ENCODE results near the gene SNRNP25. TPM values are rescaled to one million over a fixed set of nuclear protein-coding genes. Genes with fewer than 3 reads are reported as not detected.
"Not testable (repeated sequence)": the region's sequence is repeated elsewhere in the genome, so short reads cannot be mapped to it uniquely, and the experiment has no call there.

The SNRNP25 gene
- total RNA-seq (10 to 100 TPM in 2 of 5 donors, 1 to 10 TPM in 3; 6.8 to 11.4 (median 9.0) TPM), total RNA-seq (2.7 to 54.5 (median 5.8) reads per million in 29 experiments)
- 10.8 TPM for total RNA-seq (2013)

GRCh38 chr16:53346-54236 is at the start of gene SNRNP25, which contains the start of gene POLR3K:
Gene SNRNP25, plus strand, starts transcription at chr16:53828. Its CDS starts 189 bp downstream, at chr16:54017.
Gene POLR3K, minus strand, starts transcription at chr16:53608. Its CDS starts 22 bp downstream, at chr16:53586.
- POLR2A ChIA-PET: no interaction called here
- Mint-ChIP-seq H3K27me3 (no peaks in the 10 kb centered on the region), H3K4me1 (peaks cover 28 to 31% (median 28%) of the 10 kb centered on the region in 3 donors), H3K4me3 (peak within 1 kb of the TSS; percentile 97 to 98 (median 97)), H3K9me3 (no peaks in the 10 kb centered on the region), H3K27ac (peak within 1 kb of the TSS; percentile 87 to 93), H3K36me3 (peaks cover 18% of the 10 kb centered on the region)
- Histone ChIP-seq H3K27me3 (replicated peaks in 1 of 2; ENCODE audit: control insufficient read depth in 2 of 2, extremely low read depth in 1 of 2, insufficient read depth in 2 of 2, low read length in 1 of 2) (no peaks in the 10 kb centered on the region), H3K27ac (ENCODE audit: low read length) (peak within 1 kb of the TSS; percentile 44), H3K9me3 (no peaks in the 10 kb centered on the region), H3K4me3 (ENCODE audit: control insufficient read depth in 1 of 2, extremely low read depth in 1 of 2, low read length in 1 of 2) (peak within 1 kb of the TSS; percentile 87 to 88), H3K36me3 (ENCODE audit: control insufficient read depth in 2 of 2, extremely low read depth in 1 of 2, insufficient read depth in 1 of 2, low read length in 1 of 2) (peaks cover 14 to 27% of the 10 kb centered on the region in 2 donors), H3K4me1 (ENCODE audit: control insufficient read depth in 1 of 2, extremely low read depth in 1 of 2, insufficient read depth in 2 of 2, low read length in 2 of 2) (peaks cover 7 to 32% of the 10 kb centered on the region in 2 experiments)
- under 1% methylated on average over 76 of the region's 91 CpGs for WGBS (ENCODE audit: insufficient coverage)
- ATAC-seq (replicated peaks in 1 of 4) (peak; percentile 95 to 97 (median 96)), DNase-seq (peak; percentile 90 to 99 (median 97))
- CTCF ChIA-PET: interaction anchor here in 1 of 2 donors (1.1 to 1.4 kb wide), 2 partner anchors 43 to 53 kb away, joined by 11 to 12 read pairs; no protein-coding TSS in a partner anchor

- ChIA-PET CTCF (no interaction called here), POLR2A (no interaction called here)
- Mint-ChIP-seq H3K27me3 (no peaks in the 10 kb centered on the region), H3K9me3 (no peaks in the 10 kb centered on the region), H3K27ac (no peak overlapping the region), H3K4me1 (no peaks in the 10 kb centered on the region), H3K36me3 (no peaks in the 10 kb centered on the region), H3K4me3 (peak overlapping the region; percentile 49 to 58 (median 49))
- no peaks in the 10 kb centered on the region for H3K9me3 ChIP-seq
- DNase-seq: peak in 6 of 35 experiments; percentile 8 to 37 (median 14)
- H3K27ac ChIP-seq (ENCODE audit: low read length): no peak overlapping the region
- no peaks in the 10 kb centered on the region for H3K4me1 ChIP-seq (ENCODE audit: control insufficient read depth in 1 of 2, extremely low read depth in 1 of 2, insufficient read depth in 2 of 2, low read length in 2 of 2)
- no peaks in the 10 kb centered on the region for H3K27me3 ChIP-seq (replicated peaks in 1 of 2; ENCODE audit: control insufficient read depth in 2 of 2, extremely low read depth in 1 of 2, insufficient read depth in 2 of 2, low read length in 1 of 2)
- WGBS (ENCODE audit: insufficient coverage): 83% methylated on average over 17 of the region's 48 CpGs
- no peak overlapping the region for H3K4me3 ChIP-seq (ENCODE audit: control insufficient read depth in 1 of 2, extremely low read depth in 1 of 2, low read length in 1 of 2)
- peak; percentile 95 to 97 (median 96) for ATAC-seq (replicated peaks in 1 of 4)
- no peaks in the 10 kb centered on the region for H3K36me3 ChIP-seq (ENCODE audit: control insufficient read depth in 2 of 2, extremely low read depth in 1 of 2, insufficient read depth in 1 of 2, low read length in 1 of 2)
Observed at GRCh38 chr16:9903-10665, 43.5 kb upstream of the SNRNP25 start.

GRCh38 chr16:10772-11171 is 42.9 kb upstream of the SNRNP25 start:
- CTCF ChIA-PET; H3K27ac ChIP-seq (ENCODE audit: low read length); H3K9me3 Mint-ChIP-seq; H3K4me3 Mint-ChIP-seq; H3K27me3 Mint-ChIP-seq; H3K27ac Mint-ChIP-seq; POLR2A ChIA-PET; H3K4me1 Mint-ChIP-seq; H3K27me3 ChIP-seq (replicated peaks in 1 of 2; ENCODE audit: control insufficient read depth in 2 of 2, extremely low read depth in 1 of 2, insufficient read depth in 2 of 2, low read length in 1 of 2); H3K4me3 ChIP-seq (ENCODE audit: control insufficient read depth in 1 of 2, extremely low read depth in 1 of 2, low read length in 1 of 2); H3K9me3 ChIP-seq; H3K36me3 Mint-ChIP-seq; H3K4me1 ChIP-seq (ENCODE audit: control insufficient read depth in 1 of 2, extremely low read depth in 1 of 2, insufficient read depth in 2 of 2, low read length in 2 of 2); H3K36me3 ChIP-seq (ENCODE audit: control insufficient read depth in 2 of 2, extremely low read depth in 1 of 2, insufficient read depth in 1 of 2, low read length in 1 of 2): not testable (repeated sequence)
- DNase-seq (peak in 34 of 35 experiments; percentile 65 to 97 (median 86)), ATAC-seq (replicated peaks in 1 of 4) (peak; percentile 54 to 65 (median 59))
- 20% methylated on average over 2 of the region's 27 CpGs for WGBS (ENCODE audit: insufficient coverage)

- H3K9me3 ChIP-seq; H3K4me1 Mint-ChIP-seq; H3K9me3 Mint-ChIP-seq; H3K36me3 Mint-ChIP-seq; H3K27me3 Mint-ChIP-seq; H3K4me3 ChIP-seq (ENCODE audit: control insufficient read depth in 1 of 2, extremely low read depth in 1 of 2, low read length in 1 of 2); CTCF ChIA-PET; H3K4me1 ChIP-seq (ENCODE audit: control insufficient read depth in 1 of 2, extremely low read depth in 1 of 2, insufficient read depth in 2 of 2, low read length in 2 of 2); POLR2A ChIA-PET; DNase-seq; H3K27me3 ChIP-seq (replicated peaks in 1 of 2; ENCODE audit: control insufficient read depth in 2 of 2, extremely low read depth in 1 of 2, insufficient read depth in 2 of 2, low read length in 1 of 2); ATAC-seq (replicated peaks in 1 of 4); H3K27ac ChIP-seq (ENCODE audit: low read length); H3K4me3 Mint-ChIP-seq; H3K27ac Mint-ChIP-seq; H3K36me3 ChIP-seq (ENCODE audit: control insufficient read depth in 2 of 2, extremely low read depth in 1 of 2, insufficient read depth in 1 of 2, low read length in 1 of 2): not testable (repeated sequence)
- WGBS (ENCODE audit: insufficient coverage): 95% methylated on average over 6 of the region's 20 CpGs
Observed at GRCh38 chr16:17062-17765, 36.4 kb upstream of the SNRNP25 start.

GRCh38 chr16:20886-21285 is 32.7 kb upstream of the SNRNP25 start:
- H3K36me3 ChIP-seq (ENCODE audit: control insufficient read depth in 2 of 2, extremely low read depth in 1 of 2, insufficient read depth in 1 of 2, low read length in 1 of 2); H3K36me3 Mint-ChIP-seq; H3K27ac ChIP-seq (ENCODE audit: low read length); H3K9me3 ChIP-seq; CTCF ChIA-PET; DNase-seq; H3K4me3 Mint-ChIP-seq; H3K4me1 Mint-ChIP-seq; H3K27ac Mint-ChIP-seq; H3K4me3 ChIP-seq (ENCODE audit: control insufficient read depth in 1 of 2, extremely low read depth in 1 of 2, low read length in 1 of 2); ATAC-seq (replicated peaks in 1 of 4); H3K27me3 ChIP-seq (replicated peaks in 1 of 2; ENCODE audit: control insufficient read depth in 2 of 2, extremely low read depth in 1 of 2, insufficient read depth in 2 of 2, low read length in 1 of 2); H3K4me1 ChIP-seq (ENCODE audit: control insufficient read depth in 1 of 2, extremely low read depth in 1 of 2, insufficient read depth in 2 of 2, low read length in 2 of 2); POLR2A ChIA-PET; H3K27me3 Mint-ChIP-seq; H3K9me3 Mint-ChIP-seq: not testable (repeated sequence)
- WGBS (ENCODE audit: insufficient coverage): 89% methylated on average over 7 of the region's 12 CpGs

GRCh38 chr16:24151-24550 is 29.5 kb upstream of the SNRNP25 start:
- ATAC-seq (replicated peaks in 1 of 4); H3K27me3 Mint-ChIP-seq; H3K27me3 ChIP-seq (replicated peaks in 1 of 2; ENCODE audit: control insufficient read depth in 2 of 2, extremely low read depth in 1 of 2, insufficient read depth in 2 of 2, low read length in 1 of 2); H3K4me1 ChIP-seq (ENCODE audit: control insufficient read depth in 1 of 2, extremely low read depth in 1 of 2, insufficient read depth in 2 of 2, low read length in 2 of 2); POLR2A ChIA-PET; H3K36me3 ChIP-seq (ENCODE audit: control insufficient read depth in 2 of 2, extremely low read depth in 1 of 2, insufficient read depth in 1 of 2, low read length in 1 of 2); DNase-seq; H3K36me3 Mint-ChIP-seq; H3K9me3 ChIP-seq; H3K27ac Mint-ChIP-seq; H3K4me3 ChIP-seq (ENCODE audit: control insufficient read depth in 1 of 2, extremely low read depth in 1 of 2, low read length in 1 of 2); H3K9me3 Mint-ChIP-seq; H3K27ac ChIP-seq (ENCODE audit: low read length); H3K4me3 Mint-ChIP-seq; CTCF ChIA-PET; H3K4me1 Mint-ChIP-seq: not testable (repeated sequence)
- WGBS (ENCODE audit: insufficient coverage): 97% methylated on average over 10 of the region's 22 CpGs
